HCT116 (cell line): ENCODE measurements around the gene STK11.

ENCODE experiments used
- EZH2 ChIP-seq: fragments of 200-600 bp; sonication (generic); IDR thresholded peaks from 2 replicates; pipeline ENCODE4 v1.6.1; 2017; ENCODE audit warnings: antibody characterized with exemption, mixed run types
- JUND ChIP-seq: IDR thresholded peaks from 2 replicates; pipeline ENCODE4 v1.6.1; 2012
- SIN3A ChIP-seq: IDR thresholded peaks from 2 replicates; pipeline ENCODE4 v1.6.1; 2012; ENCODE audit warnings: low read depth
- YY1 ChIP-seq: IDR thresholded peaks from 2 replicates; pipeline ENCODE4 v1.6.1; 2011; ENCODE audit warnings: low read length, low read depth, moderate library complexity, mild to moderate bottlenecking; ENCODE audit not compliant: insufficient replicate concordance; ENCODE audit errors: extremely low read depth
- TF ChIP-seq, protein P1 (sequence below), 3 experiments: fragments of 200-600 bp in 1 of 3; sonication (generic) in 1 of 3; IDR thresholded peaks in 2 of 3; conservative IDR thresholded peaks in 1 of 3; 2 replicates each; pipeline ENCODE4 v1.5.1; 2012 to 2017; ENCODE audit warnings: low read depth in 2 of 3, low read length in 2 of 3, antibody characterized with exemption in 1 of 3, borderline replicate concordance in 1 of 3, control low read depth in 1 of 3, mild to moderate bottlenecking in 1 of 3, mixed read lengths in 1 of 3, mixed run types in 1 of 3, moderate library complexity in 1 of 3; ENCODE audit not compliant: insufficient read depth in 1 of 3

- TF ChIP-seq, protein P1, sequence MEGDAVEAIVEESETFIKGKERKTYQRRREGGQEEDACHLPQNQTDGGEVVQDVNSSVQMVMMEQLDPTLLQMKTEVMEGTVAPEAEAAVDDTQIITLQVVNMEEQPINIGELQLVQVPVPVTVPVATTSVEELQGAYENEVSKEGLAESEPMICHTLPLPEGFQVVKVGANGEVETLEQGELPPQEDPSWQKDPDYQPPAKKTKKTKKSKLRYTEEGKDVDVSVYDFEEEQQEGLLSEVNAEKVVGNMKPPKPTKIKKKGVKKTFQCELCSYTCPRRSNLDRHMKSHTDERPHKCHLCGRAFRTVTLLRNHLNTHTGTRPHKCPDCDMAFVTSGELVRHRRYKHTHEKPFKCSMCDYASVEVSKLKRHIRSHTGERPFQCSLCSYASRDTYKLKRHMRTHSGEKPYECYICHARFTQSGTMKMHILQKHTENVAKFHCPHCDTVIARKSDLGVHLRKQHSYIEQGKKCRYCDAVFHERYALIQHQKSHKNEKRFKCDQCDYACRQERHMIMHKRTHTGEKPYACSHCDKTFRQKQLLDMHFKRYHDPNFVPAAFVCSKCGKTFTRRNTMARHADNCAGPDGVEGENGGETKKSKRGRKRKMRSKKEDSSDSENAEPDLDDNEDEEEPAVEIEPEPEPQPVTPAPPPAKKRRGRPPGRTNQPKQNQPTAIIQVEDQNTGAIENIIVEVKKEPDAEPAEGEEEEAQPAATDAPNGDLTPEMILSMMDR (IDR thresholded peaks at IDR 0.05 in 2 of 3, conservative IDR thresholded peaks at IDR 0.05 in 1 of 3; ENCODE audit: borderline replicate concordance in 1 of 3, insufficient read depth in 1 of 3, low read depth in 2 of 3, low read length in 2 of 3): no peak
- TF ChIP-seq YY1 (no peak), SIN3A (no peak), JUND (no peak), EZH2 (no peak)
These were observed 35.4 kb upstream of the STK11 start for GRCh38 chr19:1169921-1170885.
